SH-SY5Y (cell line): ENCODE data around the gene ANKRD39.

Experiments used
- GATA2 ChIP-seq: IDR thresholded peaks from 2 replicates; pipeline ENCODE4 v1.6.1; 2011; ENCODE audit warnings: mild to moderate bottlenecking, low read depth, low read length
- GATA3 ChIP-seq: IDR thresholded peaks from 2 replicates; pipeline ENCODE4 v1.6.1; 2011; ENCODE audit warnings: low read depth, mild to moderate bottlenecking, low read length, moderate library complexity

DNA sequence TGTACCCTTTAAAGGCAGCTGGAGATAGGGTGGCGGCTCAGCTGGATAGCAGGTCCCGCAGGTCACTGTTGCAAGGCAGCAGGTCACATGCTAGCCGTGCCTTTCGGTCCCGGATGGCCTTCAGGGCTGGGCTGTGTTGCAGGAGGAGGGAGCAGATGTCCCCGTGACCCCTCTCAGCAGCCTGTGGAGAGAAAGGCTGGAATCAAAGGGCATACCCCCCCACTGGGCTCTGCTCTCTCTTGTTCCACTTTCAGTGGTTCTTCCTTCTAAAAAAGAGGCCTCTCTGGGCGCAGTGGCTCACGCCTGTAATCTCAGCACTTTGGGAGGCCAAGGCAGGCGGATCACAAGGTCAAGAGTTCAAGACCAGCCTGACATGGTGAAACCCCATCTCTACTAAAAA, 9.6 kb downstream of the ANKRD39 start:
- TF ChIP-seq GATA2 (no peak), GATA3 (no peak)
